Transverse colon (tissue), 4 donors: ENCODE results near the gene NLRC5. TPM values are rescaled to one million over a fixed set of nuclear protein-coding genes. Genes with fewer than 3 reads are reported as not detected.

Experiments used
- DNase-seq: peaks from one replicate; pipeline ENCODE4 v3.0.0-alpha.2; 2019
- H3K27ac ChIP-seq, 4 donors: fragments of 200-600 bp; sonication (generic); 2 replicates each; pipeline ENCODE4 v1.5.1; 2016 to 2018; ENCODE audit warnings: inconsistent platforms in 4 of 4
- H3K27me3 ChIP-seq: fragments of 200-600 bp; sonication (generic); 2 replicates; pipeline ENCODE4 v1.5.1; 2017; ENCODE audit warnings: inconsistent platforms
- H3K36me3 ChIP-seq, 4 donors: fragments of 200-600 bp; sonication (generic); 2 replicates each; pipeline ENCODE4 v1.5.1; 2017 to 2019; ENCODE audit warnings: inconsistent platforms in 4 of 4
- H3K4me1 ChIP-seq, 4 donors: fragments of 200-600 bp; sonication (generic); 2 replicates each; pipeline ENCODE4 v1.5.1; 2017 to 2020; ENCODE audit warnings: inconsistent platforms in 4 of 4
- H3K4me3 ChIP-seq, 4 donors: fragments of 200-600 bp; sonication (generic); 1 replicate in 1 of 4; 2 replicates in 3 of 4; pipeline versions ENCODE4 v1.5.1 to v1.6.1; 2017 to 2019; ENCODE audit warnings: inconsistent platforms in 4 of 4
- H3K9me3 ChIP-seq, 2 donors: fragments of 200-600 bp; sonication (generic); 2 replicates each; pipeline ENCODE4 v1.5.1; 2017 to 2019; ENCODE audit warnings: inconsistent platforms in 2 of 2
- EP300 ChIP-seq: sonication (generic); formaldehyde crosslinking; IDR thresholded peaks from one replicate; pipeline ENCODE4 v1.6.1; 2017; ENCODE audit warnings: antibody characterized with exemption, low read depth
- POLR2A ChIP-seq: fragments of 450-650 bp; IDR thresholded peaks from one replicate; pipeline ENCODE4 v1.6.1; 2016; ENCODE audit warnings: antibody characterized with exemption, mild to moderate bottlenecking, moderate library complexity
- POLR2AphosphoS5 ChIP-seq, 3 donors: sonication (generic); formaldehyde crosslinking; IDR thresholded peaks; one replicate each; pipeline ENCODE4 v1.6.1; 2016; ENCODE audit warnings: antibody characterized with exemption in 3 of 3
- WGBS, 2 donors: methylation state at CpG; one replicate each; pipeline ENCODE4 v1.1.5; 2018; ENCODE audit warnings: low coverage in 1 of 2; 5-methylcytosine and 5-hydroxymethylcytosine counted together
- in situ Hi-C, 4 donors: fragments of 200-750 bp; cut with MboI; loops; one replicate each; pipeline versions ENCODE4 v1.15.0 to v1.15.1; 2017; ENCODE audit warnings: low sequenced_read_pairs in 3 of 4, low pct_ligation_motif_present in 1 of 4, low pct_unique_long_range_greater_than_20kb in 1 of 4
- intact Hi-C: fragments of 100-400 bp; cut with DNase I; formaldehyde crosslinking; loops from one replicate; pipeline ENCODE4 v1.15.1; 2023; ENCODE audit warnings: low total_unique reads
- total RNA-seq, 4 donors: library from RNA; depleted of rRNA; stranded (reverse); fragments of >200 nt; gene quantifications; one replicate each; pipeline ENCODE4 v1.1.0, GENCODE V29; 2016
- TF ChIP-seq, protein P1 (sequence below), 5 experiments: fragments of 200-600 bp in 3 of 5; fragments of 450-650 bp in 2 of 5; sonication (generic) in 3 of 5; IDR thresholded peaks; 1 replicate in 2 of 5; 2 replicates in 3 of 5; pipeline ENCODE4 v1.5.1; 2016 to 2017; ENCODE audit warnings: antibody characterized with exemption in 5 of 5, inconsistent platforms in 3 of 5, mild to moderate bottlenecking in 2 of 5, moderate library complexity in 1 of 5

NLRC5 gene
- total RNA-seq, 4 donors from 2014 or later = 59.4 to 171 (median 73.6) TPM

DNA sequence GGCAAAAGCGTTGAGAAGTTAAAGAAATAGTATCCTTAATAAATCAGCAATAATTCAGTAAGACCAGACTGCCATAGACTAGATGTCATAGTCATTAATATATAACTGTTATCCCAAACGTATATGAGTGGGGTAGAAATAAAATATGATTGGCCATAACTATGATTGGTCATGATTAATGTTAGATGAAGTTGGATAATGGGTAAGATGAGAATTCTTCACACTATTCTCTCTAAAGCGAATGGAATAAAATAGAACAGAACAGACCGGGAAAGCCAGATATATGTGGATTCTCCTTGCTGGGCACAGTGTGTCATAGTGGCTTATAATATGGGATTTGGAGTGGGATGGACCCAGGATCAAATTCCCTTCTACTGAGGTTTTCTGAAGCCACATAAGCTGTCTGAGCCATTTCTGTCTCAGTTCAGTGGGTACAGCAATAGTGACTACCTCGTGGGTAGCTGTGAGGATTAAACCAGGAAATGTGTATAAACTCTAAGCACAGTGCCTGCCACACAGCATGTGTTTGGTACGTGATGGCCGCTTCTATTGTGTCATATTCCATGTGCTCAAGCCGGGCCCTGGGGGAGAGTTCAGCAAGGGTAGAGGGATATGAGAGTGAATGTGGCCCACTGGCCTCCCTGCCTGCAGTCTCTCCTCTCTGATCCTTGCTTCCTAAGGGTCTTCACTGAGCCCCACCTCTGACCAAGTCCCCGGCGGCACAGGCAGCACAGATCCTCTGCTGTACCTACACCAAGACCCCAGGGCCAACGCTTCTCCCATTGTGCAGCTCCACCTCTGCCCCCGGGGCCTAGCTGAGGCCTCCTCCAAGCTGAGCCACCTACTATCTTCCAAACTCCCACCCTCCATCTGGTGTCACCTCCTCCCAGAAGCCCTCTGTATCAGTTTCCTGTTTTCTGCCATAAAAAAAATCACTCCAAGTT lies 23.9 kb upstream of the NLRC5 start:
- intact Hi-C loops (no loop called here), in situ Hi-C loops (loop anchor here in 3 of 4 donors (10.0 to 25.0 kb wide), 2 partner anchors 197 to 199 kb away; no protein-coding TSS in a partner anchor)
- no peak overlapping the region for H3K4me3 ChIP-seq
- H3K27ac ChIP-seq = peak overlapping the region in 3 of 4 donors; percentile 11 to 40 (median 27)
- no peaks in the 10 kb centered on the region for H3K9me3 ChIP-seq
- DNase-seq = no peak
- H3K36me3 ChIP-seq = no peaks in the 10 kb centered on the region
- WGBS, 2 donors = 83 to 84% methylated on average over 4 to 12 of the region's 12 CpGs
- TF ChIP-seq, protein P1, sequence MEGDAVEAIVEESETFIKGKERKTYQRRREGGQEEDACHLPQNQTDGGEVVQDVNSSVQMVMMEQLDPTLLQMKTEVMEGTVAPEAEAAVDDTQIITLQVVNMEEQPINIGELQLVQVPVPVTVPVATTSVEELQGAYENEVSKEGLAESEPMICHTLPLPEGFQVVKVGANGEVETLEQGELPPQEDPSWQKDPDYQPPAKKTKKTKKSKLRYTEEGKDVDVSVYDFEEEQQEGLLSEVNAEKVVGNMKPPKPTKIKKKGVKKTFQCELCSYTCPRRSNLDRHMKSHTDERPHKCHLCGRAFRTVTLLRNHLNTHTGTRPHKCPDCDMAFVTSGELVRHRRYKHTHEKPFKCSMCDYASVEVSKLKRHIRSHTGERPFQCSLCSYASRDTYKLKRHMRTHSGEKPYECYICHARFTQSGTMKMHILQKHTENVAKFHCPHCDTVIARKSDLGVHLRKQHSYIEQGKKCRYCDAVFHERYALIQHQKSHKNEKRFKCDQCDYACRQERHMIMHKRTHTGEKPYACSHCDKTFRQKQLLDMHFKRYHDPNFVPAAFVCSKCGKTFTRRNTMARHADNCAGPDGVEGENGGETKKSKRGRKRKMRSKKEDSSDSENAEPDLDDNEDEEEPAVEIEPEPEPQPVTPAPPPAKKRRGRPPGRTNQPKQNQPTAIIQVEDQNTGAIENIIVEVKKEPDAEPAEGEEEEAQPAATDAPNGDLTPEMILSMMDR (IDR thresholded peaks at IDR 0.05) = no peak
- no peak for TF ChIP-seq EP300
- no peak for TF ChIP-seq POLR2A
- TF ChIP-seq POLR2AphosphoS5 (IDR thresholded peaks at IDR 0.05) = no peak
- peaks cover 0 to 19% (median 7%) of the 10 kb centered on the region in 4 donors for H3K4me1 ChIP-seq
- H3K27me3 ChIP-seq = no peaks in the 10 kb centered on the region

DNA sequence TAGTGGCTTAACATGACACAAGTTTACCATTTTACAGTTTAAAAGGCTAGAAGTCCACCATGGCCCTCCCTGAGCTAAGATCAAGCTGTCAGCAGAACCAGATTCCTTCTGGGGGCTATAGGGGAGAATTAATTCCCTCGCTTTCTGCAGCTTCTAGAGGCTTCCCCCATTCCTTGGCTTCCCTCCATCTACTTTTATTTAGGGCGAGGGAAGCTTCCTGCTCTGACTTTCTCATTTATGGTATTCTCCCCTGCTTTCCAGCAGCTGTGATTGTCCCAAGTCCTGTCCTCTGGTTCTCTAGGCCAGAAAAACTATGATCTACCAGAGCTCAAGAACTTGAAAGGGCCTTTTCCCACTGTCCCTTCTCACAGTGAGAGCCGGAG lies 23.3 kb upstream of the NLRC5 start:
- in situ Hi-C loops = loop anchor here in 3 of 4 donors (10.0 to 25.0 kb wide), 2 partner anchors 196 to 199 kb away; no protein-coding TSS in a partner anchor
- no peaks in the 10 kb centered on the region for H3K27me3 ChIP-seq
- TF ChIP-seq POLR2A (no peak), EP300 (no peak), POLR2AphosphoS5 (IDR thresholded peaks at IDR 0.05) (no peak)
- TF ChIP-seq, protein P1 (IDR thresholded peaks at IDR 0.05) = no peak
- no peaks in the 10 kb centered on the region for H3K9me3 ChIP-seq
- H3K36me3 ChIP-seq = no peaks in the 10 kb centered on the region
- intact Hi-C loops = no loop called here
- no peak for DNase-seq
- peak overlapping the region in 3 of 4 donors; percentile 11 to 40 (median 27) for H3K27ac ChIP-seq
- H3K4me3 ChIP-seq = no peak overlapping the region
- peaks cover 0 to 19% (median 7%) of the 10 kb centered on the region in 4 donors for H3K4me1 ChIP-seq
- 66% methylated on average over 3 of the region's 3 CpGs; no CpG with 5 or more reads in 1 of the 2 donors for WGBS, 2 donors

DNA sequence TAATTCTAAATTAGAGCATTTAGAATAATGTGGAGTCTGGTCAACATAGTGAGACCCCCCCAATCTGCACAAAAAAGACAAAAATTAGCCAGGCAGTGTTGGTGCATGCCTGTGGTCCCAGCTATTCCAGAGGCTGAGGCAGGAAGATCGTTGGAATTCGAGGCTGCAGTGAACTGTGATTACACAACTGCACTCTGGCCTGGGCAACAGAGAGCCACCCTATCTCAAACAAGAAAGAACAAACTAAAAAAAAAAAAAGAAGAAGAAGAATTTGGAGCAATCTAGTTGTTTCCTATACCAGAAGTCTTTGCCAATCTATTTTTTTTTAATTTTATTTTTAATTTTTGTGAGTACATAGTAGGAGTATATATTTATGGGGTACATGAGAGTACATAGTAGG lies 21.6 kb upstream of the NLRC5 start:
- H3K27ac ChIP-seq = no peak overlapping the region
- intact Hi-C loops = no loop called here
- WGBS, 2 donors = 48 to 78% methylated on average over 2 of the region's 2 CpGs
- H3K9me3 ChIP-seq = no peaks in the 10 kb centered on the region
- TF ChIP-seq, protein P1 (IDR thresholded peaks at IDR 0.05) = no peak
- TF ChIP-seq POLR2A (no peak), POLR2AphosphoS5 (IDR thresholded peaks at IDR 0.05) (no peak), EP300 (no peak)
- no peak overlapping the region for H3K4me3 ChIP-seq
- no peaks in the 10 kb centered on the region for H3K27me3 ChIP-seq
- in situ Hi-C loops = loop anchor here in 3 of 4 donors (10.0 to 25.0 kb wide), 2 partner anchors 195 to 197 kb away; no protein-coding TSS in a partner anchor
- peaks cover 0 to 19% (median 7%) of the 10 kb centered on the region in 4 donors for H3K4me1 ChIP-seq
- no peak for DNase-seq
- no peaks in the 10 kb centered on the region for H3K36me3 ChIP-seq

DNA sequence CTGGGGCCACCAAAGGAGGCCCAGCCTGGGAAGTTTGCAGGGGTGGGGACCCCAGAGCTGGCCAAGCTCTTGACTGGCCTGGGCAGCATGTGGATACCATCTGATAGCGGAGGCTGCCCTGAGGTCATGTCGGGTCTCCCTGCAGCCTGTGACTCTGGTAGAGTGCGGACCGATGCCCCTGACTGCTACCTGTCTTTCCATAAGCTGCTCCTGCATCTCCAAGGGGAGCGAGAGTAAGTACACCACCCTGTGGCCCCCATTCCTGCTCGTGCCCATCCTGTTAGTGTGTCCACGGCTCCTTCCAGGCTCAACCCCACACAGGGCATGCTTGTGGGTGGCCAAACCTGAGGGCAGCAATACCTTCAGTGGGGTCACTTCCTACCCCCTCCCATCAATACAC lies 19.6 kb upstream of the NLRC5 start:
- H3K4me1 ChIP-seq = peaks cover 0 to 13% (median 6%) of the 10 kb centered on the region in 4 donors
- no peaks in the 10 kb centered on the region for H3K36me3 ChIP-seq
- H3K4me3 ChIP-seq = no peak overlapping the region
- H3K27me3 ChIP-seq = no peaks in the 10 kb centered on the region
- WGBS, 2 donors = 100% methylated on average over 7 of the region's 7 CpGs; no CpG with 5 or more reads in 1 of the 2 donors
- TF ChIP-seq EP300 = no peak
- TF ChIP-seq POLR2A = no peak
- TF ChIP-seq POLR2AphosphoS5 (IDR thresholded peaks at IDR 0.05) = no peak
- TF ChIP-seq, protein P1 (IDR thresholded peaks at IDR 0.05) = no peak
- no peak for DNase-seq
- in situ Hi-C loops = loop anchor here in 3 of 4 donors (10.0 to 25.0 kb wide), 3 partner anchors 75 to 195 kb away; no protein-coding TSS in a partner anchor
- intact Hi-C loops = no loop called here
- no peak overlapping the region for H3K27ac ChIP-seq
- no peaks in the 10 kb centered on the region for H3K9me3 ChIP-seq
